HCT116 (cell line): ENCODE results near the gene CAV1. TPM values are rescaled to one million over a fixed set of nuclear protein-coding genes. Genes with fewer than 3 reads are reported as not detected.

Experiments
- ATAC-seq: fragments of 200-7000 bp; cut with Tn5 transposase; 2 replicates; pipeline ENCODE4 v1.9.1; 2020; ENCODE audit warnings: mild to moderate bottlenecking, moderate library complexity
- BruUV-seq: library from RNA; stranded (reverse); fragments of 400-500 nt; replicated peaks from 2 replicates; lab custom pipeline; 2021; lab: Mats Ljungman, UMichigan
- CTCF ChIA-PET: fragments of 300-600 bp; sonication (Branson Sonifier 250); formaldehyde crosslinking; loops from one replicate; lab custom pipeline; 2021; ENCODE audit warnings: antibody characterized with exemption; lab: Charles Lee
- POLR2A ChIA-PET: fragments of 300-600, 350-600 bp; sonication (Branson Sonifier 250); formaldehyde crosslinking; loops from one replicate; lab custom pipeline; 2021; ENCODE audit warnings: antibody characterized with exemption; lab: Charles Lee
- RAD21 ChIA-PET, 2 experiments: fragments of 300-600 bp; sonication (Branson Sonifier 250); formaldehyde crosslinking; loops; one replicate each; lab custom pipeline; 2023; ENCODE audit warnings: low total read pairs in 2 of 2; ENCODE audit not compliant: uncharacterized antibody in 2 of 2, unreplicated experiment in 2 of 2, low non-redundant PET in 1 of 2; lab: Charles Lee
- DNase-seq: peaks from one replicate; pipeline ENCODE4 v3.0.0-alpha.2; 2010; ENCODE audit warnings: low read depth, low spot score
- H2AFZ ChIP-seq: fragments of 200-600 bp; shearing (Covaris generic), sonication (generic); 2 replicates; pipeline ENCODE4 v1.6.1; 2017; ENCODE audit warnings: low read depth, mixed run types, mixed read lengths, antibody characterized with exemption, low read length; ENCODE audit not compliant: poor library complexity, severe bottlenecking
- H3K27ac ChIP-seq: 2 replicates; pipeline ENCODE4 v1.5.1; 2012; ENCODE audit warnings: low read depth, low read length
- H3K27me3 ChIP-seq: fragments of 200-600 bp; sonication (generic); 2 replicates; pipeline ENCODE4 v1.6.1; 2016; ENCODE audit warnings: mixed run types, low read length, mixed read lengths; ENCODE audit not compliant: insufficient read depth
- H3K36me3 ChIP-seq, 2 experiments: fragments of 200-500 bp in 1 of 2; fragments of 200-600 bp in 1 of 2; sonication (Bioruptor generic) in 1 of 2; sonication (generic) in 1 of 2; 2 replicates each; pipeline versions ENCODE4 v1.5.1 to v1.6.1; 2014 to 2016; ENCODE audit warnings: low read length in 2 of 2, inconsistent platforms in 1 of 2, mixed read lengths in 1 of 2, mixed run types in 1 of 2; ENCODE audit not compliant: insufficient read depth in 2 of 2, control insufficient read depth in 1 of 2
- H3K4me1 ChIP-seq, 2 experiments: fragments of 200-600 bp in 1 of 2; sonication (generic) in 1 of 2; 2 replicates each; pipeline versions ENCODE4 v1.5.1 to v1.6.1; 2012 to 2017; ENCODE audit warnings: low read length in 2 of 2, inconsistent platforms in 1 of 2, mild to moderate bottlenecking in 1 of 2, mixed read lengths in 1 of 2, mixed run types in 1 of 2, moderate library complexity in 1 of 2; ENCODE audit not compliant: insufficient read depth in 2 of 2, control insufficient read depth in 1 of 2
- H3K4me2 ChIP-seq: fragments of 200-600 bp; sonication (generic); 2 replicates; pipeline ENCODE4 v1.6.1; 2017; ENCODE audit warnings: mixed run types, low read length, mixed read lengths
- H3K4me3 ChIP-seq, 2 experiments: fragments of 200-600 bp in 1 of 2; sonication (generic) in 1 of 2; replicated peaks in 1 of 2; 2 replicates each; pipeline ENCODE4 v1.5.1; 2011 to 2016; ENCODE audit warnings: low read length in 2 of 2, control low read depth in 1 of 2, low read depth in 1 of 2, mild to moderate bottlenecking in 1 of 2, mixed read lengths in 1 of 2, mixed run types in 1 of 2
- H3K79me2 ChIP-seq: fragments of 200-600 bp; sonication (generic); 2 replicates; pipeline ENCODE4 v1.6.1; 2017; ENCODE audit warnings: mild to moderate bottlenecking, mixed run types, low read length, moderate library complexity, mixed read lengths; ENCODE audit not compliant: insufficient read depth
- H3K9ac ChIP-seq: fragments of 200-600 bp; sonication (generic); 2 replicates; pipeline ENCODE4 v1.6.1; 2016; ENCODE audit warnings: low read length, mixed read lengths
- H3K9me2 ChIP-seq: fragments of 200-600 bp; sonication (generic), shearing (Covaris generic); 2 replicates; pipeline ENCODE4 v1.6.1; 2017; ENCODE audit warnings: mixed run types, mild to moderate bottlenecking, moderate library complexity; ENCODE audit not compliant: insufficient read depth
- H3K9me3 ChIP-seq, 2 experiments: fragments of 200-500 bp in 1 of 2; fragments of 200-600 bp in 1 of 2; sonication (Bioruptor generic) in 1 of 2; sonication (generic) in 1 of 2; 2 replicates each; pipeline ENCODE4 v1.6.1; 2014 to 2017; ENCODE audit warnings: low read length in 2 of 2, mixed read lengths in 2 of 2, inconsistent platforms in 1 of 2, low read depth in 1 of 2, mild to moderate bottlenecking in 1 of 2, mixed run types in 1 of 2, moderate library complexity in 1 of 2; ENCODE audit not compliant: control insufficient read depth in 1 of 2, insufficient read depth in 1 of 2
- H4K20me1 ChIP-seq: fragments of 200-600 bp; sonication (generic), shearing (Covaris generic); 2 replicates; pipeline ENCODE4 v1.6.1; 2017; ENCODE audit warnings: mixed run types, mild to moderate bottlenecking, moderate library complexity; ENCODE audit not compliant: insufficient read depth
- CBX3 ChIP-seq: IDR thresholded peaks from 2 replicates; pipeline ENCODE4 v1.6.1; 2012; ENCODE audit warnings: low read depth
- CEBPB ChIP-seq: IDR thresholded peaks from 2 replicates; pipeline ENCODE4 v1.6.1; 2012; ENCODE audit warnings: low read depth
- EZH2 ChIP-seq: fragments of 200-600 bp; sonication (generic); IDR thresholded peaks from 2 replicates; pipeline ENCODE4 v1.6.1; 2017; ENCODE audit warnings: antibody characterized with exemption, mixed run types
- EZH2phosphoT487 ChIP-seq: fragments of 200-600 bp; IDR thresholded peaks from 2 replicates; pipeline ENCODE4 v1.6.1; 2018; ENCODE audit warnings: antibody characterized with exemption, borderline replicate concordance
- FOSL1 ChIP-seq: IDR thresholded peaks from 2 replicates; pipeline ENCODE4 v1.6.1; 2012; ENCODE audit warnings: low read depth
- JUND ChIP-seq: IDR thresholded peaks from 2 replicates; pipeline ENCODE4 v1.6.1; 2012
- POLR2A ChIP-seq: IDR thresholded peaks from 2 replicates; pipeline ENCODE4 v1.7.0; 2011; ENCODE audit warnings: borderline replicate concordance; ENCODE audit not compliant: insufficient read depth, insufficient read length; ENCODE audit errors: extremely low read depth
- POLR2AphosphoS5 ChIP-seq: IDR thresholded peaks from 2 replicates; pipeline ENCODE4 v1.6.1; 2011; ENCODE audit warnings: mild to moderate bottlenecking, low read depth, low read length, moderate library complexity
- RAD21 ChIP-seq: IDR thresholded peaks from 2 replicates; pipeline ENCODE4 v1.6.1; 2012; ENCODE audit warnings: low read depth, mild to moderate bottlenecking
- SIN3A ChIP-seq: IDR thresholded peaks from 2 replicates; pipeline ENCODE4 v1.6.1; 2012; ENCODE audit warnings: low read depth
- SP1 ChIP-seq: IDR thresholded peaks from 2 replicates; pipeline ENCODE4 v1.6.1; 2012; ENCODE audit warnings: low read depth
- SRF ChIP-seq: IDR thresholded peaks from 2 replicates; pipeline ENCODE4 v1.6.1; 2012; ENCODE audit warnings: low read depth
- TCF7L2 ChIP-seq: IDR thresholded peaks from 2 replicates; pipeline ENCODE4 v1.7.0; 2011; ENCODE audit warnings: borderline replicate concordance, inconsistent platforms; ENCODE audit not compliant: insufficient read depth, insufficient read length; ENCODE audit errors: extremely low read depth
- intact Hi-C: fragments of 100-400 bp; cut with micrococcal nuclease; formaldehyde crosslinking; loops from 2 replicates; pipeline ENCODE4 v1.10.0; 2022
- total RNA-seq: library from RNA; stranded (reverse); gene quantifications from one replicate; pipeline ENCODE4 v1.2.1, GENCODE V29; 2021; ENCODE audit not compliant: unreplicated experiment
- TF ChIP-seq, protein P1 (sequence below), 3 experiments: fragments of 200-600 bp in 1 of 3; sonication (generic) in 1 of 3; IDR thresholded peaks in 2 of 3; conservative IDR thresholded peaks in 1 of 3; 2 replicates each; pipeline ENCODE4 v1.5.1; 2012 to 2017; ENCODE audit warnings: low read depth in 2 of 3, low read length in 2 of 3, antibody characterized with exemption in 1 of 3, borderline replicate concordance in 1 of 3, control low read depth in 1 of 3, mild to moderate bottlenecking in 1 of 3, mixed read lengths in 1 of 3, mixed run types in 1 of 3, moderate library complexity in 1 of 3; ENCODE audit not compliant: insufficient read depth in 1 of 3

CAV1 gene
- total RNA-seq, 1 experiment from 2014 or later: 298 TPM

DNA sequence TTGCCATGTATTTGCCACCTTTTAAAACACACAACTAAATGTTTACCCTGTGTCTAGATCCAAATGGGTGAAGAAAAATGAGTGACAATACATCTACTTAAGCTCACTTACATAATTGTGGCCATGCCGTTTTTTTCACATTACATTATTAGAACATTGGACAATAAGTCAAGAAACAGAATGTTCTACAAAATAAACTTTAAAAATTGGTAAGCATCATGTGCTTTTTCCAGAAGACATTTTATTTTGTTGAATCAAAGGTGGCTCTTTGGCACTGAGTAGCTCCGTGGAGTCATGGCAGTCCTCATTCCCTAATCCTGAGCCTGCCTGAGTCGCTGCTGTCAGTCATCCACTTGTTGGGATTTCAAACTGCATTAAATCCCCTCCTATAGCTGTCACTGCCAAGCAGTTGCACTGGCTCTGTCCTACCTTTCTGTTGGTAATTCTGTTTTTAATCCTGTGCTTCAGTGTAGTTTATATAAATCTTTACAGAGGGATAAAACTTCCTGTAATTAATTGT, 32.3 kb downstream of the CAV1 start:
- intact Hi-C loops: no loop called here
- Histone ChIP-seq H3K79me2 (peaks cover 63% of the 10 kb centered on the region), H3K4me1 (no peaks in the 10 kb centered on the region), H3K9ac (no peak overlapping the region), H3K9me3 (no peaks in the 10 kb centered on the region), H3K27ac (no peak overlapping the region), H2AFZ (no peak overlapping the region), H3K9me2 (no peaks in the 10 kb centered on the region), H3K4me2 (no peak overlapping the region), H4K20me1 (peaks cover 8% of the 10 kb centered on the region; the same call in 1 of the 2 replicates), H3K4me3 (no peak overlapping the region), H3K36me3 (peaks cover 8 to 68% of the 10 kb centered on the region in 2 experiments; a peak in 3 of 4 replicates), H3K27me3 (no peaks in the 10 kb centered on the region)
- BruUV-seq: no TSS peak
- DNase-seq (no peak), ATAC-seq (no peak)
- CTCF ChIA-PET: no interaction called here
- TF ChIP-seq POLR2A (no peak), EZH2 (no peak), CEBPB (no peak), FOSL1 (no peak), JUND (no peak), POLR2AphosphoS5 (no peak), CBX3 (no peak), SIN3A (no peak), SP1 (no peak), SRF (no peak), RAD21 (no peak), TCF7L2 (no peak), EZH2phosphoT487 (no peak)
- TF ChIP-seq, protein P1, sequence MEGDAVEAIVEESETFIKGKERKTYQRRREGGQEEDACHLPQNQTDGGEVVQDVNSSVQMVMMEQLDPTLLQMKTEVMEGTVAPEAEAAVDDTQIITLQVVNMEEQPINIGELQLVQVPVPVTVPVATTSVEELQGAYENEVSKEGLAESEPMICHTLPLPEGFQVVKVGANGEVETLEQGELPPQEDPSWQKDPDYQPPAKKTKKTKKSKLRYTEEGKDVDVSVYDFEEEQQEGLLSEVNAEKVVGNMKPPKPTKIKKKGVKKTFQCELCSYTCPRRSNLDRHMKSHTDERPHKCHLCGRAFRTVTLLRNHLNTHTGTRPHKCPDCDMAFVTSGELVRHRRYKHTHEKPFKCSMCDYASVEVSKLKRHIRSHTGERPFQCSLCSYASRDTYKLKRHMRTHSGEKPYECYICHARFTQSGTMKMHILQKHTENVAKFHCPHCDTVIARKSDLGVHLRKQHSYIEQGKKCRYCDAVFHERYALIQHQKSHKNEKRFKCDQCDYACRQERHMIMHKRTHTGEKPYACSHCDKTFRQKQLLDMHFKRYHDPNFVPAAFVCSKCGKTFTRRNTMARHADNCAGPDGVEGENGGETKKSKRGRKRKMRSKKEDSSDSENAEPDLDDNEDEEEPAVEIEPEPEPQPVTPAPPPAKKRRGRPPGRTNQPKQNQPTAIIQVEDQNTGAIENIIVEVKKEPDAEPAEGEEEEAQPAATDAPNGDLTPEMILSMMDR (IDR thresholded peaks at IDR 0.05 in 2 of 3, conservative IDR thresholded peaks at IDR 0.05 in 1 of 3; ENCODE audit: borderline replicate concordance in 1 of 3, insufficient read depth in 1 of 3, low read depth in 2 of 3, low read length in 2 of 3): no peak
- RAD21 ChIA-PET: interaction anchor here in 1 of 2 experiments (0.7 kb wide), 1 partner anchor 298 kb away, joined by 3 read pairs; no protein-coding TSS in a partner anchor
- POLR2A ChIA-PET: interaction anchor here (1.0 kb wide), 1 partner anchor 34 kb away, joined by 6 read pairs; no protein-coding TSS in a partner anchor
